T-helper 2 cell (primary cell): ENCODE results near the gene BAG2.

Experiments used
- DNase-seq, 5 experiments: peaks; one replicate each; pipeline versions ENCODE4 v3.0.0 to v3.0.0-alpha.2; 2012 to 2022

BAG2 gene

GRCh38 chr6:57174511-57174907 is 2.4 kb downstream of the BAG2 start:
- no peak for DNase-seq

- DNase-seq: no peak
These were observed 5.6 kb downstream of the BAG2 start for GRCh38 chr6:57177545-57178265.

GRCh38 chr6:57180596-57180995 is 8.5 kb downstream of the BAG2 start:
- DNase-seq: no peak

- DNase-seq: no peak
These were observed 9.9 kb downstream of the BAG2 start for GRCh38 chr6:57182017-57182432.

- DNase-seq: no peak
These were observed 11.2 kb downstream of the BAG2 start for GRCh38 chr6:57183336-57183735.

- no peak for DNase-seq
These were observed 18.0 kb downstream of the BAG2 start for GRCh38 chr6:57190140-57190539.

- DNase-seq: no peak
These were observed 21.1 kb downstream of the BAG2 start for GRCh38 chr6:57193177-57193576.

GRCh38 chr6:57195457-57195856 is 23.3 kb downstream of the BAG2 start:
- no peak for DNase-seq

GRCh38 chr6:57198926-57199636 is 27.0 kb downstream of the BAG2 start:
- DNase-seq: no peak

- no peak for DNase-seq
These were observed 29.6 kb downstream of the BAG2 start for GRCh38 chr6:57201718-57202117.

- no peak for DNase-seq
These were observed 33.6 kb downstream of the BAG2 start for GRCh38 chr6:57205550-57206328.

GRCh38 chr6:57207141-57207540 is 35.0 kb downstream of the BAG2 start:
- no peak for DNase-seq

- DNase-seq: peak in 1 of 5 experiments; percentile 22
These were observed 35.7 kb downstream of the BAG2 start for GRCh38 chr6:57207872-57208271.

- DNase-seq: peak in 1 of 5 experiments; percentile 9
These were observed 36.9 kb downstream of the BAG2 start for GRCh38 chr6:57209030-57209429.

GRCh38 chr6:57210060-57210459 is 37.9 kb downstream of the BAG2 start:
- no peak for DNase-seq

- DNase-seq: no peak
These were observed 43.1 kb downstream of the BAG2 start for GRCh38 chr6:57215260-57215659.

GRCh38 chr6:57216235-57217101 is 44.3 kb downstream of the BAG2 start:
- no peak for DNase-seq

GRCh38 chr6:57217270-57217669 is 45.1 kb downstream of the BAG2 start:
- DNase-seq: no peak

GRCh38 chr6:57220083-57220703 is 48.1 kb downstream of the BAG2 start:
- no peak for DNase-seq

- DNase-seq: peak; percentile 5 to 40 (median 32)
These were observed 49.2 kb downstream of the BAG2 start for GRCh38 chr6:57221191-57221935.
